Caco-2 (cell line): ENCODE data around the gene ATP5MK. TPM values are rescaled to one million over a fixed set of nuclear protein-coding genes. Genes with fewer than 3 reads are reported as not detected.
"Not testable (repeated sequence)": the region's sequence is repeated elsewhere in the genome, so short reads cannot be mapped to it uniquely, and the experiment has no call there.

Source experiments
- BruUV-seq: library from RNA; stranded (reverse); fragments of 400-500 nt; replicated peaks from 2 replicates; lab custom pipeline; 2021; lab: Mats Ljungman, UMichigan
- CTCF ChIA-PET: fragments of 300-600 bp; sonication (Branson Sonifier 250); formaldehyde crosslinking; loops from one replicate; lab custom pipeline; 2022; ENCODE audit warnings: antibody characterized with exemption; lab: Charles Lee
- POLR2A ChIA-PET: fragments of 300-600 bp; sonication (Branson Sonifier 250); formaldehyde crosslinking; loops from one replicate; lab custom pipeline; 2022; ENCODE audit warnings: antibody characterized with exemption; lab: Charles Lee
- DNase-seq, 2 experiments: peaks; one replicate each; pipeline versions ENCODE4 v3.0.0 to v3.0.0-alpha.2; 2020 to 2022
- H3K27me3 ChIP-seq: replicated peaks from 2 replicates; pipeline ENCODE4 v1.6.0; 2011; ENCODE audit warnings: low read length; ENCODE audit not compliant: control insufficient read depth, insufficient read depth
- H3K36me3 ChIP-seq: 2 replicates; pipeline ENCODE4 v1.5.1; 2011; ENCODE audit warnings: low read length; ENCODE audit not compliant: control insufficient read depth, insufficient read depth
- H3K4me1 ChIP-seq: fragments of 250-450 bp; sonication (Bioruptor Pico); 2 replicates; pipeline ENCODE4 v1.5.1; 2020; ENCODE audit warnings: mild to moderate bottlenecking
- H3K4me3 ChIP-seq: 2 replicates; pipeline ENCODE4 v1.5.1; 2011; ENCODE audit warnings: low read depth, mild to moderate bottlenecking, control low read depth, low read length
- H3K9me3 ChIP-seq: fragments of 250-450 bp; sonication (Bioruptor Pico); 2 replicates; pipeline ENCODE4 v1.5.1; 2020; ENCODE audit warnings: mild to moderate bottlenecking, moderate library complexity
- H3K27ac Mint-ChIP-seq: one replicate; pipeline ENCODE4 v1.8.0; 2022; ENCODE audit warnings: mixed read lengths; ENCODE audit not compliant: unreplicated experiment
- H3K27me3 Mint-ChIP-seq: one replicate; pipeline ENCODE4 v1.8.0; 2022; ENCODE audit warnings: mixed read lengths; ENCODE audit not compliant: insufficient read depth, unreplicated experiment
- H3K36me3 Mint-ChIP-seq: one replicate; pipeline ENCODE4 v1.8.0; 2022; ENCODE audit warnings: mild to moderate bottlenecking, mixed read lengths; ENCODE audit not compliant: insufficient read depth, unreplicated experiment
- H3K4me1 Mint-ChIP-seq: one replicate; pipeline ENCODE4 v1.8.0; 2022; ENCODE audit warnings: low read depth, mixed read lengths; ENCODE audit not compliant: unreplicated experiment
- H3K4me3 Mint-ChIP-seq: one replicate; pipeline ENCODE4 v1.8.0; 2022; ENCODE audit warnings: mild to moderate bottlenecking, moderate library complexity, mixed read lengths; ENCODE audit not compliant: unreplicated experiment
- H3K9me3 Mint-ChIP-seq: one replicate; pipeline ENCODE4 v1.8.0; 2022; ENCODE audit warnings: mixed read lengths; ENCODE audit not compliant: unreplicated experiment
- CTCF ChIP-seq, 2 experiments: fragments of 200-600 bp in 1 of 2; IDR thresholded peaks; 1 replicate in 1 of 2; 2 replicates in 1 of 2; pipeline versions ENCODE4 v1.5.1 to v1.8.0; 2011 to 2022; ENCODE audit warnings: antibody characterized with exemption in 1 of 2, control low read depth in 1 of 2, inconsistent platforms in 1 of 2, low read depth in 1 of 2, low read length in 1 of 2, mild to moderate bottlenecking in 1 of 2, moderate library complexity in 1 of 2; ENCODE audit not compliant: insufficient read depth in 1 of 2, severe bottlenecking in 1 of 2, unreplicated experiment in 1 of 2
- intact Hi-C: fragments of 100-400 bp; cut with micrococcal nuclease; formaldehyde crosslinking; loops from one replicate; pipeline ENCODE4 v1.10.0; 2022; ENCODE audit not compliant: unreplicated experiment
- total RNA-seq: library from RNA; stranded (reverse); gene quantifications from 2 replicates; pipeline ENCODE4 v1.2.3, GENCODE V29; 2022

The ATP5MK gene
- total RNA-seq, 1 experiment from 2014 or later, result 340 TPM

DNA sequence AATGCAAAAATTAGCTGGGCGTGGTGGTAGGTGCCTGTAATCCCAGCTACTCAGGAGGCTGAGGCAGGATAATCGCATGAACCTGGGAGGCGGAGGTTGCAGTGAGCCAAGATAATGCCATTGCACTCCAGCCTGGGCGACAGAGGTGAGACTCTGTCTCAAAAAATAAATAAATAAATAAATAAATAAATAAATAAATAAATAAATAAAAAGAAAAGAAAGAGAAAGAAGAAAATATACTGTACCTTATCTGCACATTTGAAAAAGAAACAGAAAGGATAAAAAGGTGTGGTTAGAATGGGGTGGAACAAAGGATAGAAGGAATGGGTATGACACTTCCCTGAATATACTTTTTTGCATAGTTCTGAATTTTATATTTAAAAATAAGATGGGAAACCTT, 36.8 kb downstream of the ATP5MK start:
- H3K36me3 ChIP-seq, H3K36me3 Mint-ChIP-seq, intact Hi-C loops, H3K27me3 Mint-ChIP-seq, H3K9me3 Mint-ChIP-seq, POLR2A ChIA-PET, H3K4me1 Mint-ChIP-seq, BruUV-seq, H3K4me1 ChIP-seq, H3K4me3 Mint-ChIP-seq, H3K9me3 ChIP-seq, H3K4me3 ChIP-seq, H3K27ac Mint-ChIP-seq, CTCF ChIA-PET, DNase-seq, H3K27me3 ChIP-seq: not testable (repeated sequence)

GRCh38 chr10:103355906-103356599, 40.2 kb downstream of the ATP5MK start:
- TF ChIP-seq CTCF (IDR thresholded peaks at IDR 0.05; ENCODE audit: insufficient read depth in 1 of 2, low read depth in 1 of 2, low read length in 1 of 2, severe bottlenecking in 1 of 2, unreplicated experiment in 1 of 2), result no peak
- ChIA-PET POLR2A (no interaction called here), CTCF (no interaction called here)
- no peaks in the 10 kb centered on the region; the same call in 1 of the 2 replicates for H3K4me1 ChIP-seq
- Mint-ChIP-seq H3K4me3 (no peak overlapping the region), H3K9me3 (no peaks in the 10 kb centered on the region), H3K27ac (no peak overlapping the region), H3K36me3 (no peaks in the 10 kb centered on the region), H3K4me1 (no peaks in the 10 kb centered on the region), H3K27me3 (no peaks in the 10 kb centered on the region)
- H3K4me3 ChIP-seq, result no peak overlapping the region
- H3K9me3 ChIP-seq, result no peaks in the 10 kb centered on the region
- no TSS peak for BruUV-seq
- H3K27me3 ChIP-seq, result no peaks in the 10 kb centered on the region
- no peaks in the 10 kb centered on the region for H3K36me3 ChIP-seq
- DNase-seq, result no peak
- intact Hi-C loops, result no loop called here

GRCh38 chr10:103354567-103354966, 41.7 kb downstream of the ATP5MK start:
- CTCF ChIA-PET, H3K4me3 Mint-ChIP-seq: not testable (repeated sequence)

GRCh38 chr10:103353281-103353680, 43.0 kb downstream of the ATP5MK start:
- CTCF ChIA-PET, result interaction anchor here (0.7 kb wide), 2 partner anchors 57 to 289 kb away, joined by 3 to 8 read pairs; no protein-coding TSS in a partner anchor
- no peak for DNase-seq
- BruUV-seq, result no TSS peak

More at GRCh38 chr10:103354567-103354966, 41.7 kb downstream of the ATP5MK start:
- H3K4me1 Mint-ChIP-seq, H3K27me3 Mint-ChIP-seq, BruUV-seq, DNase-seq, H3K36me3 ChIP-seq, intact Hi-C loops, H3K4me3 ChIP-seq, H3K4me1 ChIP-seq, POLR2A ChIA-PET, H3K36me3 Mint-ChIP-seq, H3K27ac Mint-ChIP-seq, H3K27me3 ChIP-seq, H3K9me3 ChIP-seq, H3K9me3 Mint-ChIP-seq: not testable (repeated sequence)

More at GRCh38 chr10:103353281-103353680, 43.0 kb downstream of the ATP5MK start:
- Mint-ChIP-seq H3K4me1 (no peaks in the 10 kb centered on the region), H3K36me3 (peaks cover 3% of the 10 kb centered on the region), H3K27me3 (no peaks in the 10 kb centered on the region), H3K4me3 (no peak overlapping the region), H3K27ac (no peak overlapping the region), H3K9me3 (no peaks in the 10 kb centered on the region)
- H3K27me3 ChIP-seq, result no peaks in the 10 kb centered on the region
- intact Hi-C loops, result no loop called here
- no peaks in the 10 kb centered on the region for H3K9me3 ChIP-seq
- H3K36me3 ChIP-seq, result no peaks in the 10 kb centered on the region
- H3K4me1 ChIP-seq, result no peaks in the 10 kb centered on the region
- POLR2A ChIA-PET, result interaction anchor here (0.7 kb wide), 1 partner anchor 12 kb away, joined by 7 read pairs; no protein-coding TSS in a partner anchor
- no peak overlapping the region for H3K4me3 ChIP-seq
- no peak for TF ChIP-seq CTCF (IDR thresholded peaks at IDR 0.05; ENCODE audit: insufficient read depth in 1 of 2, low read depth in 1 of 2, low read length in 1 of 2, severe bottlenecking in 1 of 2, unreplicated experiment in 1 of 2)
